HUES48 (cell line): ENCODE data around the gene REELD1.

Experiments used
- H3K27ac ChIP-seq: one replicate; pipeline ENCODE4 v1.7.0; 2013; ENCODE audit warnings: low read depth, low read length, inconsistent platforms
- H3K27me3 ChIP-seq: 2 replicates; pipeline ENCODE4 v1.6.1; 2013; ENCODE audit warnings: mild to moderate bottlenecking, low read length; ENCODE audit not compliant: control insufficient read depth, insufficient read depth
- H3K36me3 ChIP-seq: 2 replicates; pipeline ENCODE4 v1.6.1; 2013; ENCODE audit warnings: low read length; ENCODE audit not compliant: control insufficient read depth, insufficient read depth
- H3K4me1 ChIP-seq: 2 replicates; pipeline ENCODE4 v1.6.1; 2013; ENCODE audit warnings: mild to moderate bottlenecking, low read length; ENCODE audit not compliant: control insufficient read depth, insufficient read depth
- H3K4me3 ChIP-seq: 2 replicates; pipeline ENCODE4 v1.5.1; 2013; ENCODE audit warnings: mild to moderate bottlenecking, low read depth, low read length
- H3K9ac ChIP-seq: 2 replicates; pipeline ENCODE4 v1.6.1; 2013; ENCODE audit warnings: mild to moderate bottlenecking, low read depth, low read length, moderate library complexity
- H3K9me3 ChIP-seq: 2 replicates; pipeline ENCODE4 v1.6.1; 2013; ENCODE audit warnings: low read length; ENCODE audit not compliant: control insufficient read depth, insufficient read depth

The REELD1 gene

GRCh38 chr4:146214238-146214637, at the start of gene REELD1:
Gene REELD1, plus strand, starts transcription at chr4:146214538. Its CDS starts 2,415 bp downstream, at chr4:146216953.
- Histone ChIP-seq H3K27ac (no peak within 1 kb of the TSS), H3K27me3 (no peaks in the 10 kb centered on the region), H3K9me3 (no peaks in the 10 kb centered on the region), H3K4me1 (no peaks in the 10 kb centered on the region), H3K36me3 (no peaks in the 10 kb centered on the region), H3K9ac (no peak within 1 kb of the TSS), H3K4me3 (no peak within 1 kb of the TSS)

DNA sequence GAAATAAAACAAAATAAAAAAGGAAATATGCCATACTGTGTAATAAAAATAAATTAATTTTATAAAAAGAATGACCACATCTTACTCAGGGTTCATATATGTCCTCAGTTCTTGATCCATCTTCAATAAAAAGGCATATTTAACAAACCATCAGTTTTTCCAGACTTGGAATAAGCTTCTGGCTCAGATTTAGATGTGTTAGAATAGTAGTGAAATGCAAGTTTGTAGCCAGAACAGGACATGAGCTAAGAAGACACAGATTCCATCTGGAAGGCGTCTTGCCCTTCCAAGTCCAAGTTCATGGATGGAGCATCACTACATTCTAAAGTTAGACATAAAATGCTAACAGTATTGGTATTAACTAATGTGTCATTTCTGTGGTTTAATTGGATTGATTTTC, 49.1 kb upstream of the REELD1 start:
- Histone ChIP-seq H3K27me3 (no peaks in the 10 kb centered on the region), H3K4me1 (no peaks in the 10 kb centered on the region), H3K36me3 (no peaks in the 10 kb centered on the region), H3K9me3 (no peaks in the 10 kb centered on the region), H3K4me3 (no peak overlapping the region), H3K27ac (no peak overlapping the region), H3K9ac (no peak overlapping the region)

GRCh38 chr4:146165840-146166239, 48.5 kb upstream of the REELD1 start:
- H3K27ac ChIP-seq = no peak overlapping the region

GRCh38 chr4:146170149-146170548, 44.2 kb upstream of the REELD1 start:
- Histone ChIP-seq H3K27me3 (no peaks in the 10 kb centered on the region), H3K9me3 (no peaks in the 10 kb centered on the region), H3K36me3 (no peaks in the 10 kb centered on the region), H3K27ac (no peak overlapping the region), H3K4me1 (no peaks in the 10 kb centered on the region), H3K9ac (no peak overlapping the region), H3K4me3 (no peak overlapping the region)

More at GRCh38 chr4:146165840-146166239, 48.5 kb upstream of the REELD1 start:
- no peaks in the 10 kb centered on the region for H3K4me1 ChIP-seq
- H3K27me3 ChIP-seq = no peaks in the 10 kb centered on the region
- H3K9me3 ChIP-seq = no peaks in the 10 kb centered on the region
- H3K9ac ChIP-seq = no peak overlapping the region
- H3K36me3 ChIP-seq = no peaks in the 10 kb centered on the region
- H3K4me3 ChIP-seq = no peak overlapping the region

DNA sequence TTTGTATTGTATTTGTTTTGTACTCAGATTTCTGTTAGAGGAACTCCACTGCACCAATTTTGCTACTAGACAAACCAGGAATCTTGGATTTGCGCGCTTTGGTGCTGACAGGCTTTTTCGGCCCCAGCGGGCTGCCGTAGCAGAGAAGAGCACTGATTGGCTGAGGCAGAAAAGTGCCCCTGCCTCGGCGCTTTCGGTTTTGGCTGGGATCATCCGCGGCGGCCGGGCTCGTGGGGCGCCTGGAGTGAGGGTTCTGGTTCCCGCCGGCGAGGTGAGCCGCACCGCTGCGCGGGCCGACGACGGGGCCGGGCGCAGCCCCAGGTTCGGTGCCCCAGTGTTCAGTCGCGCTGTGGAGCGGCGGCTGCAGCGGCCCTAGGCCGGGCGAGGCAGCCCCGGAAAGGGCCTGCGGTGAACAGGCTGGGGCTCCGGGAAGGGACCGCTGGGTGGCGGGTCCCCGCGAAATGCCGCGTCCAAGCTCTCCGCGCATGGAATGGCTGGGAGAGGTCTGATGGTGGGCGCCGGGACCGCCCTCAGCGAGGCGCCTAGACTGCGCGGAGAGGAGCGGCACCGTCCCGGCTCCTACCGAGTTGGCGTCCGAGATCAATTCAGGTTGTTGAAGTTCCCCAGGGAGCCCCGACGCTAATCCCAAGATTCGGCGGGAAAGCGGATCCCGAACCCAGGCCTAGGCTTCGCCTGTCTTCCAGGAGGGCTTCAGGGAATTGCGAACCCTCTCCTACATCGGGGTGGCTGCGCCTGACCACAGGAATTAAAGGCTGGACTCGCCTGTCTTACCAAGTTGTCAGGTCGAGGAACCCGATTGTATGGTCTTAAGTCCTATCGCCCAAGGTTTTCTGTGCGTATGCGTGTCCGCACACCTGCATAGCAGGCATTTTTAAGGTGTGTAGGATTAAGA, 38.5 kb upstream of the REELD1 start, which contains the start of gene LSM6:
TSS of gene LSM6 (plus strand) at position 178 of the 913 bp plus-strand sequence. CDS start 7,204 bp downstream, outside the sequence.
- Histone ChIP-seq H3K4me1 (peaks cover 27% of the 10 kb centered on the region), H3K36me3 (peaks cover 7% of the 10 kb centered on the region; the same call in 1 of the 2 replicates), H3K9me3 (no peaks in the 10 kb centered on the region), H3K27ac (peak within 1 kb of the TSS; percentile 87), H3K27me3 (no peaks in the 10 kb centered on the region), H3K9ac (peak within 1 kb of the TSS; percentile 93), H3K4me3 (peak within 1 kb of the TSS; percentile 75)

GRCh38 chr4:146176891-146177290, 37.4 kb upstream of the REELD1 start:
- H3K4me3 ChIP-seq = peak overlapping the region; percentile 75
- no peak overlapping the region for H3K27ac ChIP-seq
- no peak overlapping the region for H3K9ac ChIP-seq

DNA sequence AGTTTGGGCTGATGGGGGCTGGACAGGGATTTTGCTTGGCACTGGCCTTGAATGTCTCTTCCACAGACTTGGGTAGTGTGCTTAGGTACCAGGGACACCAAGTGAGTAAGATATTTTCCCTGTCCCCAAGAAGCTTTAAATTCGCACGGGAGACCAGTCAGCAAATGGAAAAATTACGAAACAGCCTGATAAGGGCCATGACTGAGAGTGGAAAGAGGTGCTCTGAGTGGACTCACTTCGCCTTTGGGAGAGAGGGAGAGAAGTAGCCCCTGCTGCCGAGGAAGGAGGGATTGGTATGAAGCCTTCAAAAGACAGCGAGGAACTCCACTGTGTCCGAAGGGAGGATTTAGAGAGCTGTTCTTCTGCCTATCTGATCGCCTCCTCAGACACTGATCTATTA, 36.2 kb upstream of the REELD1 start:
- Histone ChIP-seq H3K4me3 (no peak overlapping the region), H3K27me3 (no peaks in the 10 kb centered on the region), H3K9me3 (no peaks in the 10 kb centered on the region), H3K9ac (no peak overlapping the region), H3K4me1 (peaks cover 30% of the 10 kb centered on the region), H3K27ac (no peak overlapping the region), H3K36me3 (peaks cover 10% of the 10 kb centered on the region)

More at GRCh38 chr4:146176891-146177290, 37.4 kb upstream of the REELD1 start:
- Histone ChIP-seq H3K9me3 (no peaks in the 10 kb centered on the region), H3K27me3 (no peaks in the 10 kb centered on the region), H3K4me1 (peaks cover 27% of the 10 kb centered on the region), H3K36me3 (peaks cover 7% of the 10 kb centered on the region; the same call in 1 of the 2 replicates)

DNA sequence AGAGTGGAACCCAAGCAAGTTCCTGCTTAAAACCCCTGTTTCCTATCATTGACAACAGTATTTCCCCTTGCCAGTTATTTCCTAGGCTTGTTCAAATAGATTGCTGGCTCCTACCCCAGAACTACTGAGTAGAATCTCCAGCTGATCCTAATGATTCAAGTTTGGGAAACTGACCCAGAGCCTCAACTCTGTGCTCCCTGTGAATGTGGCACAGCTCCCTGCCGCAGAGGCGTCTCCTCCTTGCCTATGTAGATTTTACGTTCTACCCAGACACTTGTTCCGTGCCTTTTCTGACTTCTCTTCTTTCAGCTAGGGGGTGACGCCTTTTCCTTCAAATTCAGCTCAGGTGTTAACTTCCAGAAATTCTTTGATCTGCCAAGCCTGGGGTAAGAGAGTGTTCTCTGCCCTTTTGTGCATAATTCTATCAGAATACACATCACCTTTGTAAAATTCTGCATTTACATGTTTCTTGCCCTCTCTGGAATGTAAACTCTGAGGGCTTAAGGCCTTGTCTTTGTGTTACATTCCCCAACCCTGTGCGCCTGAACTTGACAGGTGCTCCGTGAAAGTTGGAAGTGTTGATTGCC, 34.5 kb upstream of the REELD1 start:
- Histone ChIP-seq H3K36me3 (peaks cover 25% of the 10 kb centered on the region), H3K4me1 (peaks cover 30% of the 10 kb centered on the region), H3K9ac (no peak overlapping the region), H3K4me3 (no peak overlapping the region; the same call in 1 of the 2 replicates), H3K9me3 (no peaks in the 10 kb centered on the region), H3K27me3 (no peaks in the 10 kb centered on the region), H3K27ac (peak overlapping the region; percentile 67)

GRCh38 chr4:146182443-146182842, 31.9 kb upstream of the REELD1 start:
- H3K4me1 ChIP-seq = peaks cover 18% of the 10 kb centered on the region
- H3K27ac ChIP-seq = no peak overlapping the region
- no peaks in the 10 kb centered on the region for H3K27me3 ChIP-seq
- no peaks in the 10 kb centered on the region for H3K9me3 ChIP-seq
- no peak overlapping the region for H3K9ac ChIP-seq
- H3K36me3 ChIP-seq = peaks cover 47% of the 10 kb centered on the region
- no peak overlapping the region for H3K4me3 ChIP-seq

- Histone ChIP-seq H3K27me3 (no peaks in the 10 kb centered on the region), H3K4me1 (peaks cover 18% of the 10 kb centered on the region), H3K9ac (no peak overlapping the region), H3K9me3 (no peaks in the 10 kb centered on the region), H3K4me3 (no peak overlapping the region), H3K36me3 (peaks cover 53% of the 10 kb centered on the region), H3K27ac (no peak overlapping the region)
Observed at GRCh38 chr4:146183209-146183608, 31.1 kb upstream of the REELD1 start.

DNA sequence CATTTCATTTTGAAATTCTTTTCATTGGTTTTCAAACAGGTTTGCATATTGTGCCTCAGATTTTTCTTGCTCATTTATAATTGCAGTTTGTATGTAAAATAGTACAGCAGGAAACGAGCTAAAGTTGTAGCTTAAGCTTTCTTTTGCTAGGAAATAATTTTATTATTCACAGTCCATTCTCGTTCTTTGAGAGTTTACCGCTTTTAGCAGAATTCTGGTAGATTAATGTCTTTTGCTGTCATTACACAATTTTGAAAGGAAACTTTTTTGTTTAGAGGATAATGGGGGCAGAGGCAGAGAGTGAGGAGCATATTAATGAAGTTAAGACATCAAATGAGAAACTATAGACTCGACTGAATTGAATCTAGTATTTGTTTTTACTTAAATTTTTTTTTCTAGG, 28.3 kb upstream of the REELD1 start:
- no peak overlapping the region for H3K4me3 ChIP-seq
- H3K36me3 ChIP-seq = peaks cover 75% of the 10 kb centered on the region
- H3K27ac ChIP-seq = no peak overlapping the region
- no peaks in the 10 kb centered on the region for H3K9me3 ChIP-seq
- H3K4me1 ChIP-seq = peaks cover 3% of the 10 kb centered on the region; the same call in 1 of the 2 replicates
- H3K9ac ChIP-seq = no peak overlapping the region
- H3K27me3 ChIP-seq = no peaks in the 10 kb centered on the region
